H1 (cell line): ENCODE data around the gene DPP10. TPM values are rescaled to one million over a fixed set of nuclear protein-coding genes. Genes with fewer than 3 reads are reported as not detected.

ENCODE experiments used
- CTCF ChIA-PET: fragments of 300-600 bp; sonication (Branson Sonifier 250); formaldehyde crosslinking; loops from one replicate; lab custom pipeline; 2021; ENCODE audit not compliant: partially characterized antibody; lab: Charles Lee
- POLR2A ChIA-PET: fragments of 300-600 bp; sonication (Branson Sonifier 250); formaldehyde crosslinking; loops from one replicate; lab custom pipeline; 2021; ENCODE audit warnings: inconsistent platforms; ENCODE audit not compliant: partially characterized antibody; lab: Charles Lee
- DNase-seq, 2 experiments: peaks; one replicate each; pipeline versions ENCODE4 v3.0.0 to v3.0.0-alpha.2; 2010 to 2022; ENCODE audit warnings: low spot score in 2 of 2, low read depth in 1 of 2, mixed read lengths in 1 of 2
- FAIRE-seq: peaks from 2 replicates; lab custom pipeline; 2011; peaks lifted over from hg19 to GRCh38; lab: Jason Lieb, UNC
- H2AFZ ChIP-seq: 2 replicates; pipeline ENCODE4 v1.8.1; 2012; ENCODE audit warnings: low read length, inconsistent platforms
- H2AK5ac ChIP-seq: 2 replicates; pipeline ENCODE4 v1.6.1; 2013; ENCODE audit warnings: low read depth, low read length
- H2BK120ac ChIP-seq: replicated peaks from 2 replicates; pipeline ENCODE3; 2013; ENCODE audit warnings: low read depth, low read length, inconsistent platforms
- H2BK12ac ChIP-seq: 2 replicates; pipeline ENCODE4 v1.6.1; 2013; ENCODE audit warnings: low read depth, low read length
- H2BK15ac ChIP-seq: 2 replicates; pipeline ENCODE4 v1.6.1; 2013; ENCODE audit warnings: low read length
- H2BK20ac ChIP-seq: 2 replicates; pipeline ENCODE4 v1.6.1; 2013; ENCODE audit warnings: low read length
- H2BK5ac ChIP-seq: 2 replicates; pipeline ENCODE4 v1.6.1; 2013; ENCODE audit warnings: low read depth, low read length
- H3K14ac ChIP-seq: 2 replicates; pipeline ENCODE4 v1.6.1; 2013; ENCODE audit warnings: inconsistent platforms; ENCODE audit not compliant: insufficient read length
- H3K18ac ChIP-seq: 2 replicates; pipeline ENCODE4 v1.6.1; 2013; ENCODE audit warnings: low read length; ENCODE audit errors: extremely low read depth
- H3K23ac ChIP-seq: 2 replicates; pipeline ENCODE4 v1.6.1; 2013; ENCODE audit warnings: inconsistent platforms; ENCODE audit not compliant: insufficient read length
- H3K23me2 ChIP-seq: 2 replicates; pipeline ENCODE4 v1.6.1; 2013; ENCODE audit warnings: low read depth, low read length
- H3K27ac ChIP-seq: 2 replicates; pipeline ENCODE4 v1.6.1; 2011; ENCODE audit warnings: low read depth, low read length, inconsistent platforms
- H3K27me3 ChIP-seq, 4 experiments: replicated peaks in 1 of 4; 1 replicate in 1 of 4; 2 replicates in 3 of 4; pipeline versions ENCODE4 v1.6.1 to v1.8.1; 2011 to 2013; ENCODE audit warnings: low read length in 3 of 4, mild to moderate bottlenecking in 3 of 4, inconsistent platforms in 2 of 4, mixed read lengths in 2 of 4, moderate library complexity in 1 of 4; ENCODE audit not compliant: control insufficient read depth in 3 of 4, insufficient read depth in 3 of 4; ENCODE audit errors: extremely low read depth in 1 of 4
- H3K36me3 ChIP-seq, 4 experiments: 2 replicates each; pipeline versions ENCODE4 v1.6.1 to v1.8.1; 2011 to 2013; ENCODE audit warnings: mild to moderate bottlenecking in 4 of 4, low read length in 3 of 4, moderate library complexity in 2 of 4, control low read depth in 1 of 4, inconsistent platforms in 1 of 4; ENCODE audit not compliant: insufficient read depth in 4 of 4, control insufficient read depth in 2 of 4
- H3K4ac ChIP-seq: replicated peaks from 2 replicates; pipeline ENCODE3; 2013; ENCODE audit warnings: low read length, low read depth, mixed read lengths, inconsistent platforms; ENCODE audit not compliant: insufficient read length
- H3K4me1 ChIP-seq, 4 experiments: replicated peaks in 1 of 4; 1 replicate in 1 of 4; 2 replicates in 3 of 4; pipeline versions ENCODE4 v1.6.1 to v1.8.1; 2011 to 2013; ENCODE audit warnings: low read length in 3 of 4, inconsistent platforms in 2 of 4, mixed read lengths in 1 of 4; ENCODE audit not compliant: insufficient read depth in 4 of 4, control insufficient read depth in 3 of 4
- H3K4me2 ChIP-seq, 2 experiments: 2 replicates each; pipeline versions ENCODE4 v1.6.1 to v1.8.1; 2011 to 2013; ENCODE audit warnings: low read depth in 2 of 2, low read length in 2 of 2, control low read depth in 1 of 2, inconsistent platforms in 1 of 2, mild to moderate bottlenecking in 1 of 2; ENCODE audit not compliant: insufficient read depth in 1 of 2
- H3K4me3 ChIP-seq, 4 experiments: fragments of 200-600, 300-600 bp in 1 of 4; sonication (generic), shearing (Covaris generic), sonication (Bioruptor Twin) in 1 of 4; 2 replicates each; pipeline versions ENCODE4 v1.5.1 to v1.8.1; 2011 to 2016; ENCODE audit warnings: low read length in 4 of 4, low read depth in 3 of 4, control low read depth in 2 of 4, inconsistent platforms in 2 of 4, mild to moderate bottlenecking in 2 of 4, mixed read lengths in 1 of 4, moderate library complexity in 1 of 4; ENCODE audit not compliant: insufficient read depth in 2 of 4; ENCODE audit errors: extremely low read depth in 1 of 4
- H3K56ac ChIP-seq: replicated peaks from 2 replicates; pipeline ENCODE3; 2013; ENCODE audit warnings: low read depth, mild to moderate bottlenecking, mixed read lengths, low read length, inconsistent platforms; ENCODE audit not compliant: insufficient read length
- H3K79me1 ChIP-seq: 2 replicates; pipeline ENCODE4 v1.6.1; 2013; ENCODE audit warnings: low read depth, low read length, control low read depth
- H3K79me2 ChIP-seq, 2 experiments: 2 replicates each; pipeline versions ENCODE4 v1.6.1 to v1.8.1; 2012 to 2013; ENCODE audit warnings: low read length in 2 of 2, mild to moderate bottlenecking in 2 of 2, inconsistent platforms in 1 of 2; ENCODE audit not compliant: insufficient read depth in 2 of 2, control insufficient read depth in 1 of 2
- H3K9ac ChIP-seq, 4 experiments: replicated peaks in 1 of 4; 1 replicate in 1 of 4; 2 replicates in 3 of 4; pipeline versions ENCODE4 v1.6.1 to v1.8.1; 2011 to 2013; ENCODE audit warnings: low read depth in 3 of 4, low read length in 3 of 4, control low read depth in 2 of 4, mild to moderate bottlenecking in 2 of 4, moderate library complexity in 2 of 4, inconsistent platforms in 1 of 4; ENCODE audit errors: extremely low read depth in 1 of 4
- H3K9me3 ChIP-seq, 2 experiments: 2 replicates each; pipeline versions ENCODE4 v1.6.1 to v1.8.1; 2012 to 2013; ENCODE audit warnings: mild to moderate bottlenecking in 2 of 2, moderate library complexity in 2 of 2, control low read depth in 1 of 2, inconsistent platforms in 1 of 2, low read depth in 1 of 2, low read length in 1 of 2, mixed read lengths in 1 of 2; ENCODE audit not compliant: insufficient read depth in 2 of 2
- H4K20me1 ChIP-seq, 2 experiments: replicated peaks in 1 of 2; 2 replicates each; pipeline versions ENCODE3 to v1.8.1; 2011 to 2013; ENCODE audit warnings: inconsistent platforms in 2 of 2, low read length in 2 of 2, mild to moderate bottlenecking in 1 of 2; ENCODE audit not compliant: insufficient read depth in 2 of 2, control insufficient read depth in 1 of 2
- H4K5ac ChIP-seq: 2 replicates; pipeline ENCODE4 v1.6.1; 2013; ENCODE audit warnings: low read length, low read depth, mixed read lengths, inconsistent platforms; ENCODE audit not compliant: insufficient read length
- H4K8ac ChIP-seq: 2 replicates; pipeline ENCODE4 v1.8.0; 2013; ENCODE audit warnings: mild to moderate bottlenecking, moderate library complexity, low read length, inconsistent platforms; ENCODE audit not compliant: insufficient read depth; ENCODE audit errors: extremely low read depth
- H4K91ac ChIP-seq: replicated peaks from 2 replicates; pipeline ENCODE3; 2013; ENCODE audit warnings: low read length, mixed read lengths, inconsistent platforms; ENCODE audit not compliant: insufficient read length
- BACH1 ChIP-seq: IDR thresholded peaks from 2 replicates; pipeline ENCODE4 v1.6.1; 2012; ENCODE audit warnings: low read length, improper control_type of control experiment
- KDM1A ChIP-seq: fragments of 200-600, 300-600 bp; sonication (generic); IDR thresholded peaks from 2 replicates; pipeline ENCODE4 v1.7.1; 2016; ENCODE audit warnings: mild to moderate bottlenecking, low read length, borderline replicate concordance
- TEAD4 ChIP-seq: IDR thresholded peaks from 2 replicates; pipeline ENCODE4 v1.6.1; 2012; ENCODE audit warnings: low read depth, low read length, inconsistent platforms, mixed read lengths
- WGBS, 2 experiments: shearing (Covaris generic) in 1 of 2; methylation state at CpG; one replicate each; pipeline versions ENCODE4 v1.1.6 to v1.1.7; 2013 to 2015; ENCODE audit warnings: low lambda C conversion rate in 2 of 2, mixed read lengths in 2 of 2, inconsistent platforms in 1 of 2, low coverage in 1 of 2, missing lambda C conversion rate in 1 of 2; ENCODE audit not compliant: insufficient replicate concordance in 2 of 2, insufficient coverage in 1 of 2, insufficient read length in 1 of 2; ENCODE audit errors: extremely low coverage in 1 of 2, missing lambda C conversion rate in 1 of 2; 5-methylcytosine and 5-hydroxymethylcytosine counted together
- polyA plus RNA-seq, 7 experiments: library from polyadenylated mRNA; depleted of rRNA in 3 of 7; stranded (reverse) in 5 of 7; unstranded in 2 of 7; fragments of >200 nt in 5 of 7; fragments of 200-250 nt in 2 of 7; gene quantifications; 1 replicate in 5 of 7; 2 replicates in 1 of 7; 4 replicates in 1 of 7; pipeline versions ENCODE4 v1.2.1 to v1.2.3, GENCODE V29; 2011 to 2013; ENCODE audit warnings: missing spikeins in 2 of 7, mixed read lengths in 2 of 7
- total RNA-seq: library from RNA; stranded (reverse); fragmentation: NEBNext Ultra II Directional; extraction: Animal tissue kit (Norgen Biotek cat#: 25700); gene quantifications from 2 replicates; pipeline ENCODE4 v1.2.1, GENCODE V29; 2021

Gene DPP10
- total and polyA plus RNA-seq, 2 of the 8 experiments (the other 6 are each of a cell fraction or from before 2014, with no cell fraction given), result 3.3 to 7.2 TPM

- Histone ChIP-seq H3K27ac (no peak overlapping the region), H3K79me2 (no peaks in the 10 kb centered on the region), H3K4ac (no peak overlapping the region), H4K91ac (no peak overlapping the region), H3K18ac (no peak overlapping the region), H2BK12ac (peak overlapping the region; percentile 72; the same call in 1 of the 2 replicates), H2AK5ac (no peak overlapping the region), H3K23me2 (no peaks in the 10 kb centered on the region; the same call in 1 of the 2 replicates), H3K9ac (no peak overlapping the region), H3K4me3 (peak overlapping the region in 1 of 4 experiments; percentile 31; a peak in 1 of 8 replicates), H3K56ac (no peak overlapping the region), H3K36me3 (no peaks in the 10 kb centered on the region), H4K20me1 (no peaks in the 10 kb centered on the region), H3K4me1 (peaks cover 7 to 20% (median 13%) of the 10 kb centered on the region in 4 experiments; a peak in 5 of 7 replicates), H2BK20ac (no peak overlapping the region), H2BK15ac (no peak overlapping the region), H3K14ac (no peak overlapping the region), H3K4me2 (peak overlapping the region; percentile 22 to 44; a peak in 2 of 4 replicates), H4K5ac (no peak overlapping the region), H3K23ac (no peak overlapping the region), H3K9me3 (no peaks in the 10 kb centered on the region), H3K27me3 (no peaks in the 10 kb centered on the region), H2BK120ac (no peak overlapping the region), H2BK5ac (no peak overlapping the region), H4K8ac (no peak overlapping the region), H3K79me1 (no peaks in the 10 kb centered on the region), H2AFZ (no peak overlapping the region)
- FAIRE-seq, result peak; percentile 74
- ChIA-PET CTCF (interaction anchor here (1.7 kb wide), 1 partner anchor 12 kb away, joined by 6 read pairs; no protein-coding TSS in a partner anchor), POLR2A (no interaction called here)
- WGBS, 2 experiments, result 68% methylated on average over 3 of the region's 3 CpGs; no CpG with 5 or more reads in 1 of the 2 experiments
- DNase-seq, result no peak
- TF ChIP-seq TEAD4, result peak; percentile 51; the same call in 1 of the 2 replicates
- no peak for TF ChIP-seq KDM1A
- TF ChIP-seq BACH1, result no peak
These were observed 242.7 kb downstream of the DPP10 start for GRCh38 chr2:114685102-114685501.
